SK-N-SH (cell line): Measurements from ENCODE around the gene KIAA1586. TPM values are rescaled to one million over a fixed set of nuclear protein-coding genes. Genes with fewer than 3 reads are reported as not detected.
"Not testable (repeated sequence)": the region's sequence is repeated elsewhere in the genome, so short reads cannot be mapped to it uniquely, and the experiment has no call there.

Experiments used
- CTCF ChIA-PET: fragments of 300-600, 350-600 bp; formaldehyde crosslinking; extraction: SDS; loops from one replicate; lab custom pipeline; 2021; lab: Yijun Ruan, JAX
- POLR2A ChIA-PET: fragments of 350-600 bp; sonication (Branson Sonifier 250); formaldehyde crosslinking; extraction: SDS; loops from one replicate; lab custom pipeline; 2020; ENCODE audit warnings: antibody characterized with exemption, inconsistent platforms; lab: Yijun Ruan, JAX
- DNase-seq: peaks from one replicate; pipeline ENCODE4 v3.0.0; 2012
- H2AFZ ChIP-seq: fragments of 200-600 bp; sonication (generic); 2 replicates; pipeline ENCODE4 v1.8.1; 2016; ENCODE audit warnings: antibody characterized with exemption, mild to moderate bottlenecking, low read depth
- H3F3A ChIP-seq: fragments of 200-600 bp; sonication (generic); replicated peaks from 2 replicates; pipeline ENCODE3; 2016; ENCODE audit warnings: antibody characterized with exemption, mild to moderate bottlenecking; ENCODE audit not compliant: insufficient read depth
- H3K27ac ChIP-seq, 2 experiments: fragments of 200-500 bp in 1 of 2; fragments of 200-600 bp in 1 of 2; sonication (Bioruptor generic) in 1 of 2; sonication (generic), shearing (Covaris generic) in 1 of 2; 2 replicates each; pipeline versions ENCODE4 v1.5.1 to v1.6.1; 2014 to 2016; ENCODE audit warnings: low read depth in 2 of 2, inconsistent platforms in 1 of 2, low read length in 1 of 2, mild to moderate bottlenecking in 1 of 2, mixed read lengths in 1 of 2
- H3K27me3 ChIP-seq: fragments of 200-600 bp; sonication (generic), shearing (Covaris generic); 2 replicates; pipeline ENCODE4 v1.6.1; 2016; ENCODE audit warnings: mixed run types; ENCODE audit not compliant: insufficient read depth
- H3K36me3 ChIP-seq, 2 experiments: fragments of 200-500 bp in 1 of 2; fragments of 200-600 bp in 1 of 2; sonication (Bioruptor generic) in 1 of 2; sonication (generic) in 1 of 2; replicated peaks in 1 of 2; 2 replicates each; pipeline versions ENCODE3 to v1.5.1; 2014 to 2016; ENCODE audit warnings: low read length in 1 of 2, mild to moderate bottlenecking in 1 of 2; ENCODE audit not compliant: insufficient read depth in 2 of 2, control insufficient read depth in 1 of 2
- H3K4me1 ChIP-seq, 2 experiments: fragments of 200-500 bp in 1 of 2; fragments of 200-600 bp in 1 of 2; sonication (Bioruptor generic) in 1 of 2; sonication (generic), shearing (Covaris generic) in 1 of 2; 2 replicates each; pipeline versions ENCODE4 v1.5.1 to v1.6.1; 2014 to 2016; ENCODE audit warnings: low read depth in 1 of 2, low read length in 1 of 2, mixed run types in 1 of 2; ENCODE audit not compliant: insufficient read depth in 2 of 2, control insufficient read depth in 1 of 2
- H3K4me2 ChIP-seq: fragments of 200-600 bp; sonication (generic), shearing (Covaris generic); 2 replicates; pipeline ENCODE4 v1.6.1; 2017; ENCODE audit warnings: mixed run types
- H3K4me3 ChIP-seq, 2 experiments: fragments of 200-500 bp in 1 of 2; fragments of 200-600 bp in 1 of 2; sonication (Bioruptor generic) in 1 of 2; sonication (generic), shearing (Covaris generic) in 1 of 2; 2 replicates each; pipeline versions ENCODE4 v1.5.1 to v1.8.1; 2014 to 2016; ENCODE audit warnings: low read depth in 2 of 2, inconsistent platforms in 1 of 2, low read length in 1 of 2, mild to moderate bottlenecking in 1 of 2, mixed read lengths in 1 of 2, moderate library complexity in 1 of 2
- H3K79me2 ChIP-seq: fragments of 200-600 bp; sonication (generic); 2 replicates; pipeline ENCODE4 v1.8.1; 2017; ENCODE audit warnings: mild to moderate bottlenecking; ENCODE audit not compliant: insufficient read depth
- H3K9ac ChIP-seq: fragments of 200-600 bp; sonication (generic); 2 replicates; pipeline ENCODE4 v1.6.1; 2017; ENCODE audit warnings: mixed run types
- H3K9me2 ChIP-seq: fragments of 200-600 bp; sonication (generic); 2 replicates; pipeline ENCODE4 v1.6.1; 2017; ENCODE audit warnings: mixed run types
- H3K9me3 ChIP-seq: fragments of 200-600 bp; sonication (generic); 2 replicates; pipeline ENCODE4 v1.6.1; 2017; ENCODE audit warnings: mixed run types, mild to moderate bottlenecking, moderate library complexity
- H4K20me1 ChIP-seq: fragments of 200-600 bp; sonication (generic); 2 replicates; pipeline ENCODE4 v1.6.1; 2017; ENCODE audit warnings: mild to moderate bottlenecking, mixed run types; ENCODE audit not compliant: insufficient read depth
- CHD2 ChIP-seq: fragments of 150-350 bp; IDR thresholded peaks from 2 replicates; pipeline ENCODE4 v1.6.1; 2018; ENCODE audit warnings: low read length; ENCODE audit not compliant: partially characterized antibody
- CTCF ChIP-seq: fragments of 200-600 bp; sonication (generic); IDR thresholded peaks from 2 replicates; pipeline ENCODE4 v1.6.1; 2017; ENCODE audit warnings: antibody characterized with exemption, mild to moderate bottlenecking, moderate library complexity
- ELF1 ChIP-seq: IDR thresholded peaks from 2 replicates; pipeline ENCODE4 v1.4.0; 2012
- FOXM1 ChIP-seq: IDR thresholded peaks from 2 replicates; pipeline ENCODE4 v1.4.0; 2012; ENCODE audit warnings: low read depth, mild to moderate bottlenecking
- GABPA ChIP-seq: IDR thresholded peaks from 2 replicates; pipeline ENCODE4 v1.4.0; 2012; ENCODE audit warnings: low read depth, mild to moderate bottlenecking
- IRF3 ChIP-seq: fragments of 150-350 bp; IDR thresholded peaks from 2 replicates; pipeline ENCODE4 v1.6.1; 2016; ENCODE audit warnings: mild to moderate bottlenecking, low read depth, low read length
- MAX ChIP-seq: IDR thresholded peaks from 2 replicates; pipeline ENCODE4 v1.4.0; 2012; ENCODE audit warnings: low read depth
- MEF2A ChIP-seq: IDR thresholded peaks from 2 replicates; pipeline ENCODE4 v1.4.0; 2012; ENCODE audit warnings: low read depth, borderline replicate concordance
- MXI1 ChIP-seq: IDR thresholded peaks from 2 replicates; pipeline ENCODE4 v1.6.1; 2012; ENCODE audit warnings: mild to moderate bottlenecking, low read depth, low read length, improper control_type of control experiment
- NFIC ChIP-seq: IDR thresholded peaks from 2 replicates; pipeline ENCODE4 v1.4.0; 2012; ENCODE audit warnings: borderline replicate concordance
- NRF1 ChIP-seq: IDR thresholded peaks from 2 replicates; pipeline ENCODE4 v1.6.1; 2012; ENCODE audit warnings: low read depth, mild to moderate bottlenecking, low read length
- PBX3 ChIP-seq: IDR thresholded peaks from 2 replicates; pipeline ENCODE4; 2012
- POLR2AphosphoS5 ChIP-seq: IDR thresholded peaks from 2 replicates; pipeline ENCODE4 v1.6.1; 2012; ENCODE audit warnings: low read depth, low read length
- SIN3A ChIP-seq: IDR thresholded peaks from 2 replicates; pipeline ENCODE4 v1.6.1; 2012; ENCODE audit warnings: low read depth, mild to moderate bottlenecking, low read length, moderate library complexity, borderline replicate concordance
- TAF1 ChIP-seq: IDR thresholded peaks from 2 replicates; pipeline ENCODE4 v1.6.1; 2012; ENCODE audit warnings: low read depth, mild to moderate bottlenecking, low read length, moderate library complexity, borderline replicate concordance
- ZBTB33 ChIP-seq: IDR thresholded peaks from 2 replicates; pipeline ENCODE4 v1.4.0; 2012; ENCODE audit warnings: low read depth, borderline replicate concordance
- WGBS: methylation state at CpG from one replicate; pipeline ENCODE4 v1.1.6; 2017; ENCODE audit warnings: low lambda C conversion rate; 5-methylcytosine and 5-hydroxymethylcytosine counted together
- polyA plus RNA-seq, 3 experiments: library from polyadenylated mRNA; depleted of rRNA; stranded (reverse); fragments of >200 nt; gene quantifications; 2 replicates each; pipeline ENCODE4 v1.2.3, GENCODE V29; 2012

KIAA1586 gene
- polyA plus RNA-seq (2012; rRNA removed) = 3.0 and 3.2 TPM in 2 replicates
- polyA plus RNA-seq (2012; cell fraction: cytosol; rRNA removed) = 4.4 and 7.3 TPM in 2 replicates
- 1.5 and 2.7 TPM in 2 replicates for polyA plus RNA-seq (2012; cell fraction: nucleus; rRNA removed)

- ChIA-PET POLR2A (interaction anchor here (0.8 to 1.2 kb wide), 2 partner anchors 10 to 43 kb away, joined by 3 read pairs; partner anchors contain the start of gene ZNF451), CTCF (interaction anchor here (1.0 to 1.9 kb wide), 3 partner anchors 23 to 142 kb away, joined by 3 to 5 read pairs (median 3); partner anchors contain the start of gene BEND6)
- Histone ChIP-seq H3K36me3 (peaks cover 17 to 30% of the 10 kb centered on the region in 2 experiments), H2AFZ (peak within 1 kb of the TSS; percentile 96), H3K4me2 (peak within 1 kb of the TSS; percentile 71), H3K79me2 (peaks cover 39% of the 10 kb centered on the region), H3K9ac (peak within 1 kb of the TSS; percentile 62; the same call in 1 of the 2 replicates), H3K27ac (peak within 1 kb of the TSS; percentile 58 to 76), H3K4me3 (peak within 1 kb of the TSS; percentile 55 to 70), H3K4me1 (peaks cover 0 to 12% of the 10 kb centered on the region in 2 experiments; a peak in 2 of 4 replicates)
- TF ChIP-seq SIN3A (peak; percentile 81; the same call in 1 of the 2 replicates), CHD2 (peak; percentile 88), ELF1 (peak; percentile 77), ZBTB33 (peak; percentile 66; the same call in 1 of the 2 replicates), POLR2AphosphoS5 (peak; percentile 45; the same call in 1 of the 2 replicates), MAX (peak; percentile 82), NRF1 (peak; percentile 44), TAF1 (peak; percentile 71), MXI1 (peak; percentile 86), FOXM1 (0 out of 2 replicates have a peak, but pooled peaks have one; percentile 36), PBX3 (0 out of 2 replicates have a peak, but pooled peaks have one; percentile 6), GABPA (peak; percentile 75)
- WGBS = under 1% methylated on average over 32 of the region's 78 CpGs
- H3K9me3 ChIP-seq, H4K20me1 ChIP-seq, H3K9me2 ChIP-seq, H3F3A ChIP-seq, H3K27me3 ChIP-seq: not testable (repeated sequence)
- peak; percentile 94 for DNase-seq
Measured at GRCh38 chr6:57046332-57047256, at the start of gene KIAA1586. TSS of gene KIAA1586 (plus strand) at chr6:57046693. CDS start at chr6:57046756, 63 bp downstream.

GRCh38 chr6:56999049-56999448, 47.4 kb upstream of the KIAA1586 start:
- Histone ChIP-seq H3K27ac (no peak overlapping the region), H3K79me2 (no peaks in the 10 kb centered on the region), H2AFZ (no peak overlapping the region), H3K27me3 (no peaks in the 10 kb centered on the region), H3K4me3 (no peak overlapping the region), H3K9me3 (peaks cover 10% of the 10 kb centered on the region; the same call in 1 of the 2 replicates), H4K20me1 (no peaks in the 10 kb centered on the region), H3K9me2 (no peaks in the 10 kb centered on the region), H3K36me3 (peaks cover 0 to 11% of the 10 kb centered on the region in 2 experiments), H3F3A (no peaks in the 10 kb centered on the region), H3K9ac (no peak overlapping the region), H3K4me1 (no peaks in the 10 kb centered on the region), H3K4me2 (no peak overlapping the region)
- ChIA-PET CTCF (no interaction called here), POLR2A (no interaction called here)
- no peak for DNase-seq
- no peak for TF ChIP-seq PBX3
- no peak for TF ChIP-seq CTCF
- no peak for TF ChIP-seq NFIC
- TF ChIP-seq NRF1 = no peak
- TF ChIP-seq IRF3 = no peak
- TF ChIP-seq MEF2A = no peak
